ENCODE results near the gene RORB.

DNA sequence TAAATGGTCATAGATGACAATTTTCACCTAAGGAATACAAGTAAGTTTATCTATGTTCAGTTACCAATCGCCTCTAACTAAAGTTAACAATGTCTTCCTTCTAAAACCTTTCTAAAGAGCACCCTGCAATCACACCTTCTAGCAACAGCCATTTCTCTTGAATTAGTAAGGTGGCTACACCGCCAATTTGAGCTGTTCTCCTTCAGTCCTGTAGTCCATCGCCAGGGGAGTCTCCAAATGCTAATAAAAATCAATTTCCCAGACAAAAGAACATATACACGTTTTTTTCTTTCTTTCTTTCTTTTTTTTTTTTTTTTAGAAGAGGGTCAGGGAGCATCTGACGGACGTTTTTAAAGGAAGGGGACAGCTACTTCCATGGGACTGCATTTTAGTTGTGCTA is 729 bp upstream of the RORB start:
- TF ChIP-seq, protein P1, sequence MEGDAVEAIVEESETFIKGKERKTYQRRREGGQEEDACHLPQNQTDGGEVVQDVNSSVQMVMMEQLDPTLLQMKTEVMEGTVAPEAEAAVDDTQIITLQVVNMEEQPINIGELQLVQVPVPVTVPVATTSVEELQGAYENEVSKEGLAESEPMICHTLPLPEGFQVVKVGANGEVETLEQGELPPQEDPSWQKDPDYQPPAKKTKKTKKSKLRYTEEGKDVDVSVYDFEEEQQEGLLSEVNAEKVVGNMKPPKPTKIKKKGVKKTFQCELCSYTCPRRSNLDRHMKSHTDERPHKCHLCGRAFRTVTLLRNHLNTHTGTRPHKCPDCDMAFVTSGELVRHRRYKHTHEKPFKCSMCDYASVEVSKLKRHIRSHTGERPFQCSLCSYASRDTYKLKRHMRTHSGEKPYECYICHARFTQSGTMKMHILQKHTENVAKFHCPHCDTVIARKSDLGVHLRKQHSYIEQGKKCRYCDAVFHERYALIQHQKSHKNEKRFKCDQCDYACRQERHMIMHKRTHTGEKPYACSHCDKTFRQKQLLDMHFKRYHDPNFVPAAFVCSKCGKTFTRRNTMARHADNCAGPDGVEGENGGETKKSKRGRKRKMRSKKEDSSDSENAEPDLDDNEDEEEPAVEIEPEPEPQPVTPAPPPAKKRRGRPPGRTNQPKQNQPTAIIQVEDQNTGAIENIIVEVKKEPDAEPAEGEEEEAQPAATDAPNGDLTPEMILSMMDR (IDR thresholded peaks at IDR 0.05): no peak
- TF ChIP-seq POLR2A (IDR thresholded peaks at IDR 0.05; ENCODE audit: low read depth): no peak
- no peak for TF ChIP-seq EP300 (IDR thresholded peaks at IDR 0.05)
- TF ChIP-seq POLR2AphosphoS5 (IDR thresholded peaks at IDR 0.05): no peak
